RWPE2 (cell line): ENCODE results near the gene FAM174B.
A peak's percentile ranks its signal among the peaks of the same experiment; 100 is the strongest.

ENCODE experiments used
- ATAC-seq: fragments of 200-7000 bp; cut with Tn5 transposase; 3 replicates; pipeline ENCODE4 v1.9.1; 2021; ENCODE audit warnings: low read depth
- DNase-seq: peaks from one replicate; pipeline ENCODE4 v3.0.0-alpha.2; 2020; ENCODE audit warnings: low spot score
- H3K27ac ChIP-seq: fragments of 450-650 bp; 2 replicates; pipeline ENCODE4 v1.5.1; 2017; ENCODE audit warnings: mild to moderate bottlenecking; ENCODE audit not compliant: poor library complexity, severe bottlenecking
- H3K27me3 ChIP-seq: fragments of 250-450 bp; sonication (Bioruptor Pico); 2 replicates; pipeline ENCODE4 v1.5.1; 2021; ENCODE audit warnings: mild to moderate bottlenecking, moderate library complexity; ENCODE audit not compliant: insufficient read depth, poor library complexity, severe bottlenecking
- H3K36me3 ChIP-seq: fragments of 250-450 bp; sonication (Bioruptor Pico); 2 replicates; pipeline ENCODE4 v1.5.1; 2020; ENCODE audit warnings: low read depth, mild to moderate bottlenecking, moderate library complexity
- H3K4me1 ChIP-seq: fragments of 250-450 bp; sonication (Bioruptor Pico); 2 replicates; pipeline ENCODE4 v1.5.1; 2021; ENCODE audit warnings: mild to moderate bottlenecking, moderate library complexity; ENCODE audit not compliant: insufficient read depth, poor library complexity, severe bottlenecking
- H3K4me3 ChIP-seq: fragments of 250-450 bp; sonication (Bioruptor Pico); 2 replicates; pipeline ENCODE4 v1.5.1; 2021; ENCODE audit warnings: mild to moderate bottlenecking, moderate library complexity; ENCODE audit not compliant: severe bottlenecking
- H3K9me3 ChIP-seq: fragments of 250-450 bp; sonication (Bioruptor Pico); 2 replicates; pipeline ENCODE4 v1.5.1; 2021; ENCODE audit warnings: mild to moderate bottlenecking, moderate library complexity; ENCODE audit not compliant: severe bottlenecking
- CTCF ChIP-seq: fragments of 450-650 bp; IDR thresholded peaks from one replicate; pipeline ENCODE4 v1.5.1; 2017; ENCODE audit warnings: mild to moderate bottlenecking, moderate library complexity; ENCODE audit not compliant: poor library complexity, severe bottlenecking

The FAM174B gene

GRCh38 chr15:92655178-92655995 is at the start of gene FAM174B:
Gene FAM174B, minus strand, starts transcription at chr15:92655775.
- no peak for TF ChIP-seq CTCF
- Histone ChIP-seq H3K4me3 (peak within 1 kb of the TSS; percentile 24), H3K27ac (no peak within 1 kb of the TSS), H3K4me1 (no peaks in the 10 kb centered on the region), H3K36me3 (no peaks in the 10 kb centered on the region), H3K9me3 (no peaks in the 10 kb centered on the region), H3K27me3 (peaks cover 88% of the 10 kb centered on the region)
- no peak for DNase-seq
- peak; percentile 71 for ATAC-seq

- no peaks in the 10 kb centered on the region for H3K36me3 ChIP-seq
- H3K27ac ChIP-seq = no peak overlapping the region
- no peaks in the 10 kb centered on the region for H3K9me3 ChIP-seq
- H3K4me3 ChIP-seq = no peak overlapping the region
- peaks cover 22% of the 10 kb centered on the region for H3K27me3 ChIP-seq
- no peaks in the 10 kb centered on the region for H3K4me1 ChIP-seq
- no peak for ATAC-seq
- TF ChIP-seq CTCF = no peak
- DNase-seq = no peak
Observed at GRCh38 chr15:92696096-92696495, 40.5 kb upstream of the FAM174B start.

GRCh38 chr15:92693691-92694331 is 38.2 kb upstream of the FAM174B start:
- no peaks in the 10 kb centered on the region for H3K4me1 ChIP-seq
- ATAC-seq = peak; percentile 68; the same call in 2 of the 3 replicates
- peaks cover 22% of the 10 kb centered on the region for H3K27me3 ChIP-seq
- H3K9me3 ChIP-seq = no peaks in the 10 kb centered on the region
- no peak for DNase-seq
- no peak overlapping the region for H3K27ac ChIP-seq
- no peak overlapping the region for H3K4me3 ChIP-seq
- no peaks in the 10 kb centered on the region for H3K36me3 ChIP-seq
- peak; percentile 58 for TF ChIP-seq CTCF

GRCh38 chr15:92690395-92690794 is 34.8 kb upstream of the FAM174B start:
- no peak for TF ChIP-seq CTCF
- Histone ChIP-seq H3K36me3 (no peaks in the 10 kb centered on the region), H3K4me1 (no peaks in the 10 kb centered on the region), H3K4me3 (no peak overlapping the region), H3K27ac (no peak overlapping the region), H3K27me3 (peaks cover 5% of the 10 kb centered on the region), H3K9me3 (no peaks in the 10 kb centered on the region)
- DNase-seq (no peak), ATAC-seq (no peak)

- H3K27me3 ChIP-seq = no peaks in the 10 kb centered on the region
- no peak for ATAC-seq
- H3K36me3 ChIP-seq = no peaks in the 10 kb centered on the region
- H3K4me1 ChIP-seq = no peaks in the 10 kb centered on the region
- no peak overlapping the region for H3K4me3 ChIP-seq
- no peak overlapping the region for H3K27ac ChIP-seq
- H3K9me3 ChIP-seq = no peaks in the 10 kb centered on the region
- no peak for TF ChIP-seq CTCF
- no peak for DNase-seq
Observed at GRCh38 chr15:92687746-92688145, 32.2 kb upstream of the FAM174B start.
